GM19099 (cell line): ENCODE results near the gene NSUN2.

ENCODE experiments used
- POLR2A ChIP-seq: IDR thresholded peaks from 3 replicates; pipeline ENCODE4 v1.6.1; 2011; ENCODE audit warnings: low read depth; ENCODE audit not compliant: insufficient read length; ENCODE audit errors: extremely low read depth

The NSUN2 gene

GRCh38 chr5:6623941-6624340, 8.9 kb downstream of the NSUN2 start:
- no peak for TF ChIP-seq POLR2A

- no peak for TF ChIP-seq POLR2A
These were observed 9.6 kb downstream of the NSUN2 start for GRCh38 chr5:6623228-6623627.

GRCh38 chr5:6616632-6617031, 16.2 kb downstream of the NSUN2 start:
- TF ChIP-seq POLR2A, result no peak

GRCh38 chr5:6615034-6615815, 17.6 kb downstream of the NSUN2 start:
- no peak for TF ChIP-seq POLR2A

GRCh38 chr5:6611334-6612256, 21.2 kb downstream of the NSUN2 start:
- no peak for TF ChIP-seq POLR2A

- TF ChIP-seq POLR2A, result no peak
These were observed 24.8 kb downstream of the NSUN2 start for GRCh38 chr5:6608016-6608415.

- no peak for TF ChIP-seq POLR2A
These were observed 25.3 kb downstream of the NSUN2 start for GRCh38 chr5:6607559-6607936.

GRCh38 chr5:6606884-6607558, 25.8 kb downstream of the NSUN2 start:
- no peak for TF ChIP-seq POLR2A

- TF ChIP-seq POLR2A, result no peak
These were observed 27.9 kb downstream of the NSUN2 start for GRCh38 chr5:6604946-6605345.

- no peak for TF ChIP-seq POLR2A
These were observed 28.5 kb downstream of the NSUN2 start for GRCh38 chr5:6604341-6604740.

GRCh38 chr5:6603643-6604042, 29.2 kb downstream of the NSUN2 start:
- no peak for TF ChIP-seq POLR2A

- no peak for TF ChIP-seq POLR2A
These were observed 30.4 kb downstream of the NSUN2 start for GRCh38 chr5:6602441-6602840.

GRCh38 chr5:6601816-6602215, 31.0 kb downstream of the NSUN2 start:
- TF ChIP-seq POLR2A, result no peak

GRCh38 chr5:6601271-6601670, 31.6 kb downstream of the NSUN2 start:
- TF ChIP-seq POLR2A, result no peak

GRCh38 chr5:6599739-6600138, 33.1 kb downstream of the NSUN2 start:
- no peak for TF ChIP-seq POLR2A

- no peak for TF ChIP-seq POLR2A
These were observed 34.4 kb downstream of the NSUN2 start for GRCh38 chr5:6598351-6598900.

- no peak for TF ChIP-seq POLR2A
These were observed 35.3 kb downstream of the NSUN2 start for GRCh38 chr5:6597557-6597956.
